GM19438 (cell line): ENCODE results near the gene KRT85.
"Not testable (repeated sequence)": the region's sequence is repeated elsewhere in the genome, so short reads cannot be mapped to it uniquely, and the experiment has no call there.

ENCODE experiments used
- ATAC-seq: cut with Tn5 transposase; IDR thresholded peaks from one replicate; pipeline ENCODE4 v1.9.1; 2021; ENCODE audit warnings: low read depth; ENCODE audit not compliant: unreplicated experiment

The KRT85 gene

GRCh38 chr12:52366738-52367485 lies at the start of gene KRT85:
KRT85 (minus strand) TSS chr12:52367481; CDS start chr12:52367405, 76 bp downstream.
- ATAC-seq = no peak

DNA sequence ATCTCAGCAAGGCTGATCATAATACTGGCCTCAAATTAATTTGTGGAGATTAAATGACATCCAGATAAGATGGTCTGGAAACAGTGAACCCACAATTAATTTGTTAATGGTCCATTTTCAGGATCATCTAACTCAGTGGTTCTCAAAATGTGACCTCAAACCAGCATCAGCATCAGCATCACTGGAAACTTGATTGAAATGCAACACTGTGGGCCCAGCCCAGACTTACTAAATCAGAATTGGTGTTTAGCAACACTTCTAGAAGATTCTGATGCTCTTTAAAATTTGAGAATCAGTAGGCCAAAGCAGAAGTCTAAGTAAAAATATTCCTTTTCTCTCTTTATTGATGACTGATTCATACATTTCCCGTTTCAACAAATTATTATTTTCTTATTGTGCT lies 49.5 kb upstream of the KRT85 start:
- ATAC-seq = no peak

GRCh38 chr12:52415870-52416750 lies 48.8 kb upstream of the KRT85 start:
- ATAC-seq = no peak

- no peak for ATAC-seq
These were observed 47.7 kb upstream of the KRT85 start for GRCh38 chr12:52414936-52415335.

DNA sequence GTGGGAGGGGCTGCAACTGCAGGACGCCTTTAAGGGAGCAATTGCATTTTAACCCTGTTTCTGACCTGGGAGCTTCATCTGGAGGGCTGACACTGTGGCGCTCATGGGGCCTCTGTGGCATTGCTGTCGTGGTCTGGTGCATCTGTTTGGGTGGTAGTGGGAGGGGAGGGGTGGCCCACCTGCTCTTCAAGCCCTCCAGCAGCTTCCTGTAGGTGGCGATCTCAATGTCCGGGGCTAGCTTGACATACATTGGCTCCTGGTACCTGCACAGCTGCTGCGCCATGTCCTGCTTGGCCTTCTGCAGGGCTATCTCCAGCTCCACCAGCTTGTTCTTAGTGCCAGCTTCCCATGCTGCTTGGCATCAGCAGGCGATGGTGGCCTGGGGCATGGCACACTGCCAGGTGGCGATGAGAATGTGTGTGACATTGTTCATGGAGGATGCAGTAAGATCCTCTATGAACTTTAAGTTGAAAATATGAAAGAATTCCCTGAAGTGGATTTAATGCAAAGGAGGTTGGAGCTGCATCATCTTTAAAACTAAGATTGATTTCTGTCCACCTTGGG lies 46.6 kb upstream of the KRT85 start:
- no peak for ATAC-seq

- ATAC-seq = no peak
These were observed 45.9 kb upstream of the KRT85 start for GRCh38 chr12:52413202-52413601.

GRCh38 chr12:52411815-52412214 lies 44.5 kb upstream of the KRT85 start:
- ATAC-seq = no peak

- not testable (repeated sequence) for ATAC-seq
These were observed 43.4 kb upstream of the KRT85 start for GRCh38 chr12:52410589-52411248.

DNA sequence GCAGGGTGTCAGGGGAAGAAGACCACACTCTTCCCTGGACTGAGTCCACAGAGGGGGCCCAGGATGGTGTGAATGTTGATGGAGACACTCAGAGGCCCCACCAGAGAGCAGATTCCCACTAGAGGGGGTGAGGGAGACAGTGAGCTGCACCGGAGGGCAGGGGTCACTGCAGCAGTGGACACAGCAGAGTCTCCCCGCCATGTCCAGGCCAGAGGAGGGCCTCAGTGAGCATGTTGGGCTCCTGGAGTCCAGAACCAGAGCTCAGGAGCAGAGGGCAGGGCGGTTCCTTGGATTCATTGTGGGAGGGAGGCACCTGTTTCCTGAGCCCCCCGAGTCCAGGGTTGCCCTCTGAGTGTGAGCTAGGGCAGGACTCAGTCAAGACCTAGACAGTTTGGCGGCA lies 40.6 kb upstream of the KRT85 start:
- ATAC-seq = no peak

DNA sequence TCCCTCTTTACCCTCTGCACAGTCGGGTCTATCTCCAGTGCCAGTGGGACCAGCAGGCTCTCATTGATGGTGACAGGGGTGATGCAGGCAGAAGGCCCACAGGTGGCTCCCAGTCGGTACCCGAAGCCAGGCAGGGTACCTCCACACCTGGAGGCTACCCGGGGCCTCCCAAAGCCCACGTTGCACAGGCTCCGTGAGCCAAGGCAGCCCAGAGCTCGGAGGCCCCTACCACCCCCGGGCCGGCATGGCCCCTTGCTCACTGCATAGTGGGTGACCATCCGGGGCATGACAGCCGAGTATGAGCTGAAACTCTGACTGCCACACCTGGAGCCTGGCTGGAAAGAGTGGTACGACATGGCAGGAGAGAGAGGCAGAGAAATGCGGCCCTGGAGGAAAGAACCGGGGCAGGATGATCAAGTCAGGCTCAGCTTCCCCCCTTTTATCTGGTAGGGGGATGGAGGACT lies 38.7 kb upstream of the KRT85 start, which contains the start of gene KRT82:
TSS of gene KRT82 (minus strand) at position 414 of the 464 bp plus-strand sequence. CDS start at position 356, 58 bp downstream.
- no peak for ATAC-seq

GRCh38 chr12:52404951-52405350 lies 37.7 kb upstream of the KRT85 start:
- ATAC-seq = no peak

DNA sequence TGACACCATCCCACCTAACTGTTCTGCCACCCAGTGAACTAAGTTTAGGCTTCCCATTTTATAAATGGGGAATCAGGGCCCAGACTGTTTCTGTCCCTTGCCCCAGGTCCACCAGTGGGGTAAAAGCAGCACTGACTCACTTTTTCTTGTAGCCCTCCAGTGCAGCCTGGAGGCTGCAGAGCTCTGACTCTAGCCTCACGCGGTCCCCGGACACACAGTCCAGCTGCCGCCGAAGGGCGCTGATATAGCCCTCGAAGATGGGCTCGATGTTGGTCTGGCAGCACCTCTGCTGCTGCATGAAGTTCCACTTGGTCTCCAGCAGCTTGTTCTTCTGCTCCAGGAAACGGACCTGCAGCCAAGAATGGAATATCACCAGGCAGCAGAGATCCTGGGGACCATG lies 36.3 kb upstream of the KRT85 start:
- ATAC-seq = no peak

DNA sequence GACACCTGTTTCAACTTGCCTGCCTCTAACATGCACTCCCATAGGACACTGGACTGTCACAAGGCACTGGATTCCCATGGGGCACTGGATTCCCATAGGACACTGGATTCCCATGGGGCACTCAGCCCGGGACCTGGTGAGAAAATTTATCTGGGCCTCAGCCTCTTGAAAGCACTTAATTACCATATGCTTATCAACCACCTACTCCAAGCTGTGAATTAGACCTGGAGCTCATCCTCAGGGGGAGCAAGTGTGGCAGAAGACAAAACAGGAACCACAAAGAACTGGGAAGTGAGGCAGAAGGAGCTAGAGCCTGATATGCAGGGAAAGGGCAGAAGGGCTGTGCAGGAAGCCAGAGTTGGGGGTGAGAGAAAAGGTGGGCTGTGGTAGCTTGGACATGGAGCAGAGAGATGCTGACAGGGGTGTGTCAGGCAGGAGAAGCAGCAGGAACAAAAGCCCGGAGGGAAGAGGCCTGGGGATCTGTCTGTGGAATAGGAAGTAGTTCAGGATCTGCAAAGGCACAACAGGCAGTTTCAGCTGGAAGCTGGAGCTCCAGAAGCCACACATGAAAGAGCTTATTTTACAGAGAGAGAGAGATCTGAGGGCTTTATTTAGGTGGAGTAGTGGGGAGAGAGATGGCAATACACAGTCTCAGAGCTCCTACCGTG lies 35.7 kb upstream of the KRT85 start:
- no peak for ATAC-seq

DNA sequence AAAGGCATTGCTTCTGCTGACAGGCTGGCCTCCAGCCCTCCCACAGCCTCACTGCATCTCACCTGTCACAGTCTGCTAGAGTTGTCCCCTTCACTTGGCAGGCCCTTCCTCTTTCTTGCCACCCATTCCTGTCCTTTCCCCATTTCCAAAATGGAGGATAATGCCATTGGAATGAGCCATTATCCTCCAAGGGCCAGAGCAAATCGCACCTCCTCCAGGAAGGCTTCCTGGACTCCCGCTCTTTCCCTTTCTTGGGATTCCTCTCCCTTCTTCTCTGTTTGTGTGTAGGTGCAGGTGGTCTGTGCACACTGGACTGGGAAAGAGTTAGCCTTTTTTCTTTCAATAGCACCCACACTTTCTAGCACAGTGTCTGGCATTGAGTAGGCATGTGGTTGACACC lies 35.1 kb upstream of the KRT85 start:
- ATAC-seq = no peak

DNA sequence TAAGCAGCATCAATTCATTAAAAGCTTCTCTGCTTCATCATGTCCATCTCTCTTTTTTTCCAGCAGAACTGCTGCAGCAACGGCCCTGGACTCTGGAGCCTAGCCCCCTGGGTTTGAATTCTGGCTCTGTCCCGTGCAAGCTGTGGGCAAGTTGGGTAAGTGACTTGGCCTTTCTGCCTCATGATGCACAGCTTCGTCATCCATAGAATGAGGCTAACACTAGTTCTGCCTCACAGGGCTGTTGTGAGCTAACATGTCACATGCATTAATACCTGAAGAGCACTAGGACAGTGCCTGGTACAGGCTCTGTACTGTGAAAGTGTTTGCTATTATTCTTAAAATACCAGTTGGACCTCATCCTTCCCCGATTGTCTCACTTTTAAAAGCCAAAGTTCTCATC lies 34.6 kb upstream of the KRT85 start:
- no peak for ATAC-seq

DNA sequence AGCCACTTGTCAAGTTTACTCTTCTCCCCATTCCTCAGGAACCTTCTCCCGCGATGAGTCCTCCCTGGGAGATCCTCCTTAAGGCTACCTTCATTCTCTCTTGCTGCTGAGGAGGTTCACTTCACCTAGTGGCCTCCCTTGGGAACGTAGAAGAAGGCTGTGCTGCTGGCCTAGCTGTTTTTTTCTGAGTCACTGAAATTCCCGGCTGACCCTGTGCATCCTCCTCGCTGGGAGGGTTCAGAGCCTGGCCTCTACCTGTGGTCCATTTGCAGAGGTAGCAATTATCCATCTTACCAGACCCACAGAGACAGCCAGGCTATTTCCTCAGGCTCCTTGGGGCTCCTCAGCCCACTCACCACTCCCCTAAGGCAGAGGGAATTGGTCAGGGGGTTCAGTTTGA lies 34.2 kb upstream of the KRT85 start:
- no peak for ATAC-seq

DNA sequence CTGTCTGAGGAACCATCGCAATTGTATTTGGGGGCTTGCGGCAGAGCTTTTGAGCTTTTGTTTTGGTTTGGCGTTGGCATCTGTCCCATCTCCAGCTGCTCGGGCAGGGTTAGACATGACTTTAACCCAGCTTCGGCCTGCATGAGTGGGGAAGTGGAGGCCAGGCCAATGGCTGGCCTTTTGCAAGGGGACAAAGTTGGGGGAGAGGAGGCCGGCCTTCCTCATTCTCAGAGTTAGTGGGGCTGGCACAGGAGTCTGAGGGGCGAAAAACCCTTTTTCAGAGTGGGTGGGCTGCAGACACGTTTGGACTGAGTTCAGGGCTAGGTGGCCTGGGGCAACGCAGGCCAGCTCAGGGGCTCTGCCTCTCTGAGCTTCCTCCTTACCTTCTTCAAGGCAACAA lies 33.6 kb upstream of the KRT85 start:
- ATAC-seq = no peak

GRCh38 chr12:52399756-52400155 lies 32.5 kb upstream of the KRT85 start:
- no peak for ATAC-seq

GRCh38 chr12:52398176-52398575 lies 30.9 kb upstream of the KRT85 start:
- ATAC-seq = no peak

GRCh38 chr12:52396656-52397055 lies 29.4 kb upstream of the KRT85 start:
- no peak for ATAC-seq
